Esophagus muscularis mucosa (tissue), 3 donors: ENCODE results near the gene CD79B.
"Not testable (repeated sequence)": the region's sequence is repeated elsewhere in the genome, so short reads cannot be mapped to it uniquely, and the experiment has no call there.

Experiments
- CTCF ChIP-seq, 3 experiments: fragments of 200-600 bp in 2 of 3; fragments of 450-650 bp in 1 of 3; sonication (generic) in 2 of 3; IDR thresholded peaks; one replicate each; pipeline ENCODE4 v1.5.1; 2017 to 2019; ENCODE audit warnings: antibody characterized with exemption in 3 of 3, mild to moderate bottlenecking in 2 of 3, moderate library complexity in 1 of 3
- POLR2A ChIP-seq: fragments of 450-650 bp; IDR thresholded peaks from one replicate; pipeline ENCODE4 v1.6.1; 2017; ENCODE audit warnings: antibody characterized with exemption, moderate library complexity, mild to moderate bottlenecking, low read depth
- POLR2AphosphoS5 ChIP-seq, 2 donors: sonication (generic); formaldehyde crosslinking; IDR thresholded peaks; one replicate each; pipeline ENCODE4 v1.6.1; 2017; ENCODE audit warnings: antibody characterized with exemption in 2 of 2

GRCh38 chr17:63922402-63922801 lies 9.7 kb downstream of the CD79B start:
- not testable (repeated sequence) for TF ChIP-seq CTCF (IDR thresholded peaks at IDR 0.05); POLR2A; POLR2AphosphoS5 (IDR thresholded peaks at IDR 0.05)
